ENCODE data around the gene DNAJC1.
"Not testable (repeated sequence)": the region's sequence is repeated elsewhere in the genome, so short reads cannot be mapped to it uniquely, and the experiment has no call there.

Gene DNAJC1

GRCh38 chr10:22022257-22023032, 18.9 kb upstream of the DNAJC1 start:
- Histone ChIP-seq H3K27me3 (replicated peaks; ENCODE audit: insufficient read depth, low read length) (no peaks in the 10 kb centered on the region), H3K4me2 (ENCODE audit: low read depth, low read length) (no peak overlapping the region), H3K79me2 (ENCODE audit: low read length) (no peaks in the 10 kb centered on the region), H3K36me3 (replicated peaks; ENCODE audit: insufficient read depth, low read length) (no peaks in the 10 kb centered on the region), H2AFZ (ENCODE audit: low read length) (no peak overlapping the region), H3K27ac (ENCODE audit: low read length) (no peak overlapping the region), H3F3A (ENCODE audit: insufficient read depth, low read length) (no peaks in the 10 kb centered on the region), H4K20me1 (ENCODE audit: insufficient read depth, low read length) (no peaks in the 10 kb centered on the region), H3K9ac (ENCODE audit: low read length) (no peak overlapping the region), H3K9me3 (replicated peaks; ENCODE audit: insufficient read depth, low read length) (no peaks in the 10 kb centered on the region), H3K9me2 (replicated peaks; ENCODE audit: insufficient read depth, low read length) (no peaks in the 10 kb centered on the region), H3K4me1 (ENCODE audit: low read length) (no peaks in the 10 kb centered on the region), H3K4me3 (ENCODE audit: low read length) (no peak overlapping the region)
- TF ChIP-seq EZH2phosphoT487 (IDR thresholded peaks at IDR 0.05; ENCODE audit: low read length) (no peak), EZH2 (optimal IDR thresholded peaks at IDR 0.05; ENCODE audit: low read depth, low read length) (no peak), CTCF (IDR thresholded peaks at IDR 0.05; ENCODE audit: low read length) (no peak)
- no peak for DNase-seq

- H3K36me3 ChIP-seq (replicated peaks; ENCODE audit: insufficient read depth, low read length); H3K9me3 ChIP-seq (replicated peaks; ENCODE audit: insufficient read depth, low read length); H3K27me3 ChIP-seq (replicated peaks; ENCODE audit: insufficient read depth, low read length); H3K79me2 ChIP-seq (ENCODE audit: low read length); H3K9me2 ChIP-seq (replicated peaks; ENCODE audit: insufficient read depth, low read length); H3F3A ChIP-seq (ENCODE audit: insufficient read depth, low read length); H3K4me2 ChIP-seq (ENCODE audit: low read depth, low read length); H4K20me1 ChIP-seq (ENCODE audit: insufficient read depth, low read length); H3K9ac ChIP-seq (ENCODE audit: low read length); H3K27ac ChIP-seq (ENCODE audit: low read length); DNase-seq; H3K4me1 ChIP-seq (ENCODE audit: low read length); H2AFZ ChIP-seq (ENCODE audit: low read length); H3K4me3 ChIP-seq (ENCODE audit: low read length): not testable (repeated sequence)
Observed at GRCh38 chr10:22021144-22021543, 17.6 kb upstream of the DNAJC1 start.

- no peaks in the 10 kb centered on the region for H3K79me2 ChIP-seq (ENCODE audit: low read length)
- no peaks in the 10 kb centered on the region for H4K20me1 ChIP-seq (ENCODE audit: insufficient read depth, low read length)
- no peak overlapping the region for H3K4me3 ChIP-seq (ENCODE audit: low read length)
- H3K9ac ChIP-seq (ENCODE audit: low read length): no peak overlapping the region
- H3K9me3 ChIP-seq (replicated peaks; ENCODE audit: insufficient read depth, low read length): no peaks in the 10 kb centered on the region
- no peaks in the 10 kb centered on the region for H3K27me3 ChIP-seq (replicated peaks; ENCODE audit: insufficient read depth, low read length)
- no peaks in the 10 kb centered on the region for H3K9me2 ChIP-seq (replicated peaks; ENCODE audit: insufficient read depth, low read length)
- no peaks in the 10 kb centered on the region for H3K4me1 ChIP-seq (ENCODE audit: low read length)
- no peak for DNase-seq
- H3K27ac ChIP-seq (ENCODE audit: low read length): no peak overlapping the region
- no peaks in the 10 kb centered on the region for H3K36me3 ChIP-seq (replicated peaks; ENCODE audit: insufficient read depth, low read length)
- H2AFZ ChIP-seq (ENCODE audit: low read length): no peak overlapping the region
- H3K4me2 ChIP-seq (ENCODE audit: low read depth, low read length): no peak overlapping the region
- TF ChIP-seq EZH2phosphoT487 (IDR thresholded peaks at IDR 0.05; ENCODE audit: low read length) (no peak), CTCF (IDR thresholded peaks at IDR 0.05; ENCODE audit: low read length) (no peak), EZH2 (optimal IDR thresholded peaks at IDR 0.05; ENCODE audit: low read depth, low read length) (no peak)
- no peaks in the 10 kb centered on the region for H3F3A ChIP-seq (ENCODE audit: insufficient read depth, low read length)
Observed at GRCh38 chr10:22017283-22018020, 13.9 kb upstream of the DNAJC1 start.
